CD4-positive, alpha-beta T cell (primary cell): Measurements from ENCODE around the gene PLPP2. TPM values are rescaled to one million over a fixed set of nuclear protein-coding genes. Genes with fewer than 3 reads are reported as not detected.
"Not testable (repeated sequence)": the region's sequence is repeated elsewhere in the genome, so short reads cannot be mapped to it uniquely, and the experiment has no call there.

Experiments used
- ATAC-seq: fragments of 200-7000 bp; cut with Tn5 transposase; one replicate; pipeline ENCODE4 v1.10.0; 2022; ENCODE audit warnings: mild to moderate bottlenecking; ENCODE audit not compliant: poor library complexity
- CTCF ChIA-PET: fragments of 350-600 bp; sonication (Branson Sonifier 250); formaldehyde crosslinking; loops from one replicate; lab custom pipeline; 2021; ENCODE audit warnings: antibody characterized with exemption, inconsistent platforms; lab: Charles Lee
- POLR2A ChIA-PET: fragments of 350-600 bp; sonication (Branson Sonifier 250); formaldehyde crosslinking; loops from one replicate; lab custom pipeline; 2021; ENCODE audit warnings: antibody characterized with exemption, inconsistent platforms; lab: Charles Lee
- DNase-seq, 14 experiments: peaks; one replicate each; pipeline ENCODE4 v3.0.0-alpha.2; 2013 to 2020; ENCODE audit warnings: mixed read lengths in 2 of 14
- H3K27ac ChIP-seq, 2 donors: one replicate each; pipeline versions ENCODE4 v1.5.1 to v1.7.0; 2013; ENCODE audit warnings: low read length in 2 of 2, low read depth in 1 of 2, mild to moderate bottlenecking in 1 of 2
- H3K27me3 ChIP-seq, 2 experiments: 1 replicate in 1 of 2; 2 replicates in 1 of 2; pipeline versions ENCODE4 v1.6.1 to v1.7.0; 2013; ENCODE audit warnings: low read length in 2 of 2, control low read depth in 1 of 2, mild to moderate bottlenecking in 1 of 2, moderate library complexity in 1 of 2; ENCODE audit not compliant: insufficient read depth in 2 of 2, control insufficient read depth in 1 of 2
- H3K36me3 ChIP-seq: one replicate; pipeline ENCODE4 v1.6.1; 2013; ENCODE audit warnings: low read length, control low read depth; ENCODE audit not compliant: insufficient read depth
- H3K4me1 ChIP-seq: one replicate; pipeline ENCODE4 v1.6.1; 2013; ENCODE audit warnings: low read length, control low read depth; ENCODE audit not compliant: insufficient read depth
- H3K4me3 ChIP-seq: one replicate; pipeline ENCODE4 v1.5.1; 2013; ENCODE audit warnings: mild to moderate bottlenecking, low read length, moderate library complexity
- H3K9me3 ChIP-seq, 2 experiments: 1 replicate in 1 of 2; 2 replicates in 1 of 2; pipeline versions ENCODE4 v1.6.1 to v1.7.0; 2013; ENCODE audit warnings: low read length in 2 of 2, mild to moderate bottlenecking in 2 of 2, control low read depth in 1 of 2, moderate library complexity in 1 of 2; ENCODE audit not compliant: control insufficient read depth in 1 of 2, insufficient read depth in 1 of 2
- H3K27ac Mint-ChIP-seq: one replicate; pipeline ENCODE4 v1.8.0; 2020; ENCODE audit warnings: mixed read lengths
- H3K27me3 Mint-ChIP-seq: one replicate; pipeline ENCODE4 v1.8.0; 2021; ENCODE audit warnings: mixed read lengths
- H3K36me3 Mint-ChIP-seq: one replicate; pipeline ENCODE4 v1.8.0; 2021; ENCODE audit warnings: low read depth, mixed read lengths
- H3K4me1 Mint-ChIP-seq: one replicate; pipeline ENCODE4 v1.8.0; 2021; ENCODE audit warnings: low read depth, mixed read lengths
- H3K4me3 Mint-ChIP-seq: one replicate; pipeline ENCODE4 v1.8.0; 2020; ENCODE audit warnings: mild to moderate bottlenecking, mixed read lengths
- H3K9me3 Mint-ChIP-seq: one replicate; pipeline ENCODE4 v1.8.0; 2020; ENCODE audit warnings: mixed read lengths
- CTCF ChIP-seq: fragments of 200-600 bp; IDR thresholded peaks from one replicate; pipeline ENCODE4 v1.8.0; 2022; ENCODE audit warnings: antibody characterized with exemption, mild to moderate bottlenecking
- intact Hi-C, 2 experiments: fragments of 100-400 bp; cut with DNase I in 1 of 2; cut with micrococcal nuclease in 1 of 2; formaldehyde crosslinking; loops; one replicate each; pipeline versions ENCODE4 v1.15.1 to v1.9.0; 2023 to 2025; cut with DNase I, micrococcal nuclease
- total RNA-seq, 174 experiments: library from RNA in 2 of 174; stranded (reverse) in 2 of 174; gene quantifications; one replicate each; pipeline ENCODE4 v1.2.3 and lab custom pipeline; 2021 to 2026

PLPP2 gene
- total RNA-seq, 2 experiments from 2014 or later, result 0.64 TPM; not detected in 1

DNA sequence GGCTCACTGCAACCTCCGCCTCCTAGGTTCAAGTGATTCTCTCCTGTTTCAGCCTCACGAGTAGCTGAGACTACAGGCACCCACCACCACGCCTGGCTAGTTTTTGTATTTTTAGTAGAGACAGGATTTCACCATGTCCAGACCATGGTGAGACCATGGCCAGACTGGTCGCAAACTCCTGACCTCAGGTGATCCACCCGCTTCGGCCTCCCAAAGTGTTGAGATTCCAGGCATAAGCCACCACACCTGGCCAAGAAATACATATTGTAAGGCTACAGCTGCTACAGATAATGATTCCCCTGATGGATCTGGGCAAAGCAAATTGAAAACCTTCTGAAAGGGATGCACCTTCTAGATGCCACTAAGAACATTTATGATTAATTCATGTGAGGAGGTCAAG is 17.8 kb downstream of the PLPP2 start:
- H3K9me3 Mint-ChIP-seq, result no peaks in the 10 kb centered on the region
- Histone ChIP-seq H3K36me3 (no peaks in the 10 kb centered on the region), H3K4me1 (no peaks in the 10 kb centered on the region), H3K9me3 (no peaks in the 10 kb centered on the region), H3K4me3 (no peak overlapping the region), H3K27me3 (peaks cover 15 to 21% of the 10 kb centered on the region in 2 experiments), H3K27ac (no peak overlapping the region)
- peaks cover 66% of the 10 kb centered on the region for H3K27me3 Mint-ChIP-seq
- no peak overlapping the region for H3K4me3 Mint-ChIP-seq
- DNase-seq, result no peak
- H3K36me3 Mint-ChIP-seq, result no peaks in the 10 kb centered on the region
- ChIA-PET POLR2A (no interaction called here), CTCF (no interaction called here)
- ATAC-seq, result no peak
- H3K4me1 Mint-ChIP-seq, result no peaks in the 10 kb centered on the region
- intact Hi-C loops, result no loop called here
- TF ChIP-seq CTCF, result no peak
- no peak overlapping the region for H3K27ac Mint-ChIP-seq

GRCh38 chr19:271856-272255 is 19.3 kb downstream of the PLPP2 start:
- Histone ChIP-seq H3K36me3 (no peaks in the 10 kb centered on the region), H3K27me3 (peaks cover 8 to 22% of the 10 kb centered on the region in 2 experiments), H3K9me3 (no peaks in the 10 kb centered on the region), H3K4me1 (peaks cover 6% of the 10 kb centered on the region), H3K4me3 (no peak overlapping the region), H3K27ac (no peak overlapping the region)
- ATAC-seq, result no peak
- Mint-ChIP-seq H3K4me1 (peaks cover 6% of the 10 kb centered on the region), H3K9me3 (no peaks in the 10 kb centered on the region), H3K27ac (no peak overlapping the region), H3K4me3 (no peak overlapping the region), H3K27me3 (peaks cover 66% of the 10 kb centered on the region), H3K36me3 (no peaks in the 10 kb centered on the region)
- TF ChIP-seq CTCF, result no peak
- ChIA-PET CTCF (no interaction called here), POLR2A (no interaction called here)
- intact Hi-C loops, result no loop called here
- no peak for DNase-seq

DNA sequence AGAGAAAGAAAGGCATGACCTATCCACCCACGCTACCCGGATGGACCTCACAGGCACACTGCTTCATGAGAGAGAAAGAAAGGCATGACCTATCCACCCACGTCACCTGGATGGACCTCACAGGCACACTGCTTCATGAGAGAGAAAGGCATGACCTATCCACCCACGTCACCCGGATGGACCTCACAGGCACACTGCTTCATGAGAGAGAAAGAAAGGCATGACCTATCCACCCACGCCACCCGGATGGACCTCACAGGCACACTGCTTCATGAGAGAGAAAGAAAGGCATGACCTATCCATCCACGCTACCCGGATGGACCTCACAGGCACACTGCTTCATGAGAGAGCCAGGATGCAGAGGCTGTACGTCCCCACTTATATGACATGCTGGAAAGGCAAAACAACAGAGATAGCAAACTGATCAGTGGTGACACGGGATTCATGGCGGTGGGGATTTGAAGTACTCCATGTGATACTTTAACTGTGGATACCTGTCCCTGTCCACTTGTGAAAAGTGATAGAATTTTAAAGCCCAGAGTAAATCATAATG is 20.4 kb downstream of the PLPP2 start:
- ATAC-seq, CTCF ChIA-PET, H3K36me3 ChIP-seq, H3K4me3 ChIP-seq, H3K27ac Mint-ChIP-seq, H3K36me3 Mint-ChIP-seq, H3K9me3 Mint-ChIP-seq, H3K9me3 ChIP-seq, H3K4me3 Mint-ChIP-seq, DNase-seq, POLR2A ChIA-PET, H3K4me1 ChIP-seq, H3K27ac ChIP-seq, intact Hi-C loops: not testable (repeated sequence)
- peaks cover 66% of the 10 kb centered on the region for H3K27me3 Mint-ChIP-seq
- H3K4me1 Mint-ChIP-seq, result peaks cover 11% of the 10 kb centered on the region
- H3K27me3 ChIP-seq, result peaks cover 7 to 32% of the 10 kb centered on the region in 2 experiments

GRCh38 chr19:269241-269640 is 22.0 kb downstream of the PLPP2 start:
- POLR2A ChIA-PET, result no interaction called here
- Histone ChIP-seq H3K27me3 (peaks cover 9 to 41% of the 10 kb centered on the region in 2 experiments), H3K36me3 (no peaks in the 10 kb centered on the region), H3K9me3 (no peaks in the 10 kb centered on the region), H3K4me1 (peaks cover 10% of the 10 kb centered on the region), H3K4me3 (no peak overlapping the region), H3K27ac (no peak overlapping the region)
- H3K9me3 Mint-ChIP-seq, result no peaks in the 10 kb centered on the region
- peaks cover 11% of the 10 kb centered on the region for H3K4me1 Mint-ChIP-seq
- H3K27ac Mint-ChIP-seq, result no peak overlapping the region
- no peak for DNase-seq
- intact Hi-C loops, result no loop called here
- H3K36me3 Mint-ChIP-seq, result no peaks in the 10 kb centered on the region
- CTCF ChIA-PET, result no interaction called here
- no peak for TF ChIP-seq CTCF
- peaks cover 71% of the 10 kb centered on the region for H3K27me3 Mint-ChIP-seq
- no peak overlapping the region for H3K4me3 Mint-ChIP-seq
- ATAC-seq, result no peak
